ENCODE measurements around the gene APOO.
"Not testable (repeated sequence)": the region's sequence is repeated elsewhere in the genome, so short reads cannot be mapped to it uniquely, and the experiment has no call there.

- not testable (repeated sequence) for TF ChIP-seq POLR2A (IDR thresholded peaks at IDR 0.05; ENCODE audit: low read depth, low read length); POLR2AphosphoS5 (IDR thresholded peaks at IDR 0.05; ENCODE audit: low read depth, low read length); TAF1 (IDR thresholded peaks at IDR 0.05; ENCODE audit: borderline replicate concordance, low read depth, low read length)
These were observed 48.5 kb downstream of the APOO start for GRCh38 chrX:23859238-23859637.
